WI38 (cell line): Measurements from ENCODE around the gene LTBP1.

Source experiments
- H3K4me3 ChIP-seq: 2 replicates; pipeline ENCODE4 v1.5.1; 2011; ENCODE audit warnings: low read depth, mild to moderate bottlenecking, control low read depth, low read length
- TF ChIP-seq, protein P1 (sequence below): IDR thresholded peaks from 2 replicates; pipeline ENCODE4 v1.5.1; 2012; ENCODE audit warnings: low read depth, mild to moderate bottlenecking, control low read depth, low read length

The LTBP1 gene

DNA sequence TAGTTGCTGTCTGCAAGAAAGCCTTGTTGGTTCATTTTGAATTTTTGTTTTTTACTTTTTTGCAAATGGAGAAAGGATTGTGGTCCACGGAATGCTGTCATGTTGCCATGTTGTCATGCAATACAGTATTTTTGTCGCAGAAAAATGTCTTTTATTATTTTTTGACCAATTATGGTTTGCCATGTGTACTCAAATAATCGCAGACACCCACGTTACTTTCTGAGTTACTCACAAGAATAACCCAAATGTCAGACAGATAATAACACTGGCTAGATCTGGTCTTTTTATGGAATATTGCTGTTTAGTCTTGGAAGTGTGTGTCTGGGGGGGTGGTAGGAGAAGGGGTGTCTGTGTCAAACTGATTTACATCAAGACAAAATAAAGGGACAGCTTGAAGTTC, 188.9 kb downstream of the LTBP1 start:
- TF ChIP-seq, protein P1, sequence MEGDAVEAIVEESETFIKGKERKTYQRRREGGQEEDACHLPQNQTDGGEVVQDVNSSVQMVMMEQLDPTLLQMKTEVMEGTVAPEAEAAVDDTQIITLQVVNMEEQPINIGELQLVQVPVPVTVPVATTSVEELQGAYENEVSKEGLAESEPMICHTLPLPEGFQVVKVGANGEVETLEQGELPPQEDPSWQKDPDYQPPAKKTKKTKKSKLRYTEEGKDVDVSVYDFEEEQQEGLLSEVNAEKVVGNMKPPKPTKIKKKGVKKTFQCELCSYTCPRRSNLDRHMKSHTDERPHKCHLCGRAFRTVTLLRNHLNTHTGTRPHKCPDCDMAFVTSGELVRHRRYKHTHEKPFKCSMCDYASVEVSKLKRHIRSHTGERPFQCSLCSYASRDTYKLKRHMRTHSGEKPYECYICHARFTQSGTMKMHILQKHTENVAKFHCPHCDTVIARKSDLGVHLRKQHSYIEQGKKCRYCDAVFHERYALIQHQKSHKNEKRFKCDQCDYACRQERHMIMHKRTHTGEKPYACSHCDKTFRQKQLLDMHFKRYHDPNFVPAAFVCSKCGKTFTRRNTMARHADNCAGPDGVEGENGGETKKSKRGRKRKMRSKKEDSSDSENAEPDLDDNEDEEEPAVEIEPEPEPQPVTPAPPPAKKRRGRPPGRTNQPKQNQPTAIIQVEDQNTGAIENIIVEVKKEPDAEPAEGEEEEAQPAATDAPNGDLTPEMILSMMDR, result no peak
- peak overlapping the region; percentile 81 for H3K4me3 ChIP-seq

DNA sequence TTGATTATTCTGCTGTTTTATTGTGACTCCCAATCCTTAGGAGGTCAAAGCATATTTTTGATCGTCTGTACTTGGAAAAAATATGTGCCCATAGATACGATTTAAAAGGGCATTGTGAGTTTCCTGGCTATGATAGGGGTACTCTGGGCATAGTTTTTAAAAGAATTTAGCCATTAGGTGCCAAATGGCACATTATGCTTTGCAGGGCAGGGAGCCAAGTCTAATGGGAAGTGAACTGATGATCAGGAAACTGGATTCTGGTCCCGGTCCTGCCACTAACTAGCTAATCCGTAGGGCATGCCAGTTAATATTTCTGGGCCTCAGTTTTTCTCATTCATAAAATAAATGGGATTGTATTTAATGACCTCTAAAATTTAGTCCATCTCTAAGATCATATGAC, 189.3 kb downstream of the LTBP1 start:
- H3K4me3 ChIP-seq, result peak overlapping the region; percentile 81
- TF ChIP-seq, protein P1, result no peak

DNA sequence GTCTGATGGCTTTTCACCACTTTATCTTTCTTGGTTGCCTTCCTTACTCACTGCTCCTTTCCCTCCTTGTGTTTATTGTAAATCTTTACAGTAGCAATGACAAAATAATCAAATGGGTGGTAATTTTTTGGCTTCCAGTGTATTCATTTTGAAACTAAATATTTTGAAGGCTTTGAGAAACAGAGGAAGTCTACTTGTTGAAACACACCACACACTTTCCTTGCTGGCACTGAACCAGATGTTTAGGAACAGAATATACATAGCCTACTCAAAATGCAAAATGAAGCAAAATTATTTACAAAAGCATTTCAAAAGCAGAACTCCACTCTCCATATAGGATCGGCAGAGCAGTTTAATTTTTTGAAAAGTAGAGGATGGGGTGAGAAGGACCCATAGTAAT, 189.8 kb downstream of the LTBP1 start:
- H3K4me3 ChIP-seq, result peak overlapping the region; percentile 81
- TF ChIP-seq, protein P1, result no peak

DNA sequence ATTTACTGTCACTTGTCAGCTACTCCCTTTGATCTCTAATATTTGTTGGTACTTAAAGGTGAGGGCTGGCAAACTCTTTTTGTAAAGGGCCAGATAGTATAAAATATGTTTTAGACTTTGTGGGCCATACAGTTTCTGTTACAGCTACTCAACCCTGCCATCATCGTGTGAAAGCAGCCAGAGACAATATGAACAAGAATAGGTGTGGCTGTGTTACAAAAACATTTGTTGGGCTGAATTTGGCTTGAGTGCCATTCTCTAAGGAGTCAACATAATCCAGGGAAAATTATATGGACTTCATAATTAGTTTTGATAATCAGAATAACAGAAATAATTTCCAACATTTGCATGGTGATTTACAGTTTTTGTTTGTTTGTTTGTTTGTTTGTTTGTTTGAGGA, 190.6 kb downstream of the LTBP1 start:
- TF ChIP-seq, protein P1, result no peak
- peak overlapping the region; percentile 81 for H3K4me3 ChIP-seq

DNA sequence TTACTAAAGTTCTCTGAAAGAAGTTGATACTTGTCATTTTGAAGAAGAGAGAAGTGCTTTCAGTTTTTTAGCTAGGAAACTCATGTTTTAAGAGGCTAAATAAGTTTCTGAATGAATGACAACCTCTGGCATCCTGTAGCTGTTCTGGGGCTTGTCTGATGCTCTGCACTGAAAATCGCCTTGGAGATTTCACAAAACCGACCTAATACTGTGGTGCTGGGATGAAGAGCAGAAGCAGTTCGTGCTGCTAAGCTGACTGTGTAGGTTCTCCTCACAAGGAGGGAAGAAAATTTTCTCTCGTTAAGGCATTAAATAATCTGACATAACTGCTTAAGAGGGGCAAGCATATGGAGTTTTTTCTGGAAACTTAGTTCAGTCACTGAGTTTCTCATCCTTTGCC, 193.2 kb downstream of the LTBP1 start:
- no peak overlapping the region for H3K4me3 ChIP-seq
- TF ChIP-seq, protein P1, result no peak

DNA sequence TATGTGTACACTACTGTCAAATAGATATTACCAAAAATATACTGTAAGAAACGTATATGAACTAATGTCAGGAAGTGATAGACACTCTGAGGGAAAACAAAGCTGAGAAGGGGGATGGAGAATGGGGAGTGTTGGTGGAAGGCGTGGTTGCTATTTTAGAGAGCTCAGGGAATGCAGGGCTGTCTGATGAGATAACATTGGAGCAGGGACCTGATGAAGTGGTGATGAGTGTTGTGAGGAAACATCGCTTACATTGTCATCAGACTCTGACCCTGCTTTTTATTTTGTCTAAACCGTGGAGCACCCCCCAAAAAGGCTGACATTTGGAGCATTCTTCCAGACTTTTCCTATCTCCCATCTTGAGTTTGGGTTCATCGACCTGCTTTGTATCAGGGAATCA, 194.7 kb downstream of the LTBP1 start:
- TF ChIP-seq, protein P1, result no peak

DNA sequence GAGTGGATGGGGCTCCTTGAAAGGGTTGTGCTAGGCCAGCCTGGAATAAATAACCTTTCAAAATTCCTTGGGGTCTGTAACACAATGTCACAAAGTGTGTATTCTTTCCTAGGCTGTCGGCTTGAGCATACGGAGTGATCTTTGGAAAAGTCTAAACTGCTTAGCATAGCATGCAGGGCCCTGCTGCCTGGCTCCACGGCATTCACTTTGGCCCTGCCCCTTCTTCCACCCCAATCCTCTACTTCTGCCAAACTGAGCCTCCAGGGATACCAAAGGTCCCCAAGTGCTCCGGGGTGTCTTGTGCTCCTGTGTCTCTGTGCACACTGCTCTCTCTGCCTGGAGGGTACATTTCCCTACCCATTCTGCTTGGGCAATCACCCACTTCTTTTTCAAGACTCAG, 196.1 kb downstream of the LTBP1 start:
- no peak overlapping the region for H3K4me3 ChIP-seq
- TF ChIP-seq, protein P1, result no peak

More for the DNA sequence above, 194.7 kb downstream of the LTBP1 start:
- H3K4me3 ChIP-seq, result no peak overlapping the region
